WERI-Rb-1 (cell line): ENCODE measurements around the gene SLC22A2.

Source experiments
- DNase-seq: peaks from one replicate; pipeline ENCODE4 v3.0.0-alpha.2; 2020
- H3K27ac ChIP-seq: fragments of 250-450 bp; sonication (Bioruptor Pico); 2 replicates; pipeline ENCODE4 v1.5.1; 2020; ENCODE audit warnings: mild to moderate bottlenecking, moderate library complexity
- H3K27me3 ChIP-seq: fragments of 250-450 bp; sonication (Bioruptor Pico); 2 replicates; pipeline ENCODE4 v1.5.1; 2021; ENCODE audit warnings: mild to moderate bottlenecking, low read depth, moderate library complexity; ENCODE audit not compliant: insufficient read depth, severe bottlenecking
- H3K36me3 ChIP-seq: fragments of 250-450 bp; sonication (Bioruptor Pico); 2 replicates; pipeline ENCODE4 v1.5.1; 2020; ENCODE audit warnings: mild to moderate bottlenecking, moderate library complexity
- H3K4me3 ChIP-seq: 2 replicates; pipeline ENCODE4 v1.5.1; 2011; ENCODE audit warnings: low read depth, mild to moderate bottlenecking, control low read depth, low read length
- H3K9me3 ChIP-seq: fragments of 250-450 bp; sonication (Bioruptor Pico); 2 replicates; pipeline ENCODE4 v1.5.1; 2021; ENCODE audit warnings: mild to moderate bottlenecking, moderate library complexity; ENCODE audit not compliant: severe bottlenecking
- TF ChIP-seq, protein P1 (sequence below): IDR thresholded peaks from 2 replicates; pipeline ENCODE4 v1.5.1; 2011; ENCODE audit warnings: low read depth, mild to moderate bottlenecking, control low read depth, inconsistent platforms, low read length

Gene SLC22A2

GRCh38 chr6:160252073-160252813 lies 6.4 kb downstream of the SLC22A2 start:
- TF ChIP-seq, protein P1, sequence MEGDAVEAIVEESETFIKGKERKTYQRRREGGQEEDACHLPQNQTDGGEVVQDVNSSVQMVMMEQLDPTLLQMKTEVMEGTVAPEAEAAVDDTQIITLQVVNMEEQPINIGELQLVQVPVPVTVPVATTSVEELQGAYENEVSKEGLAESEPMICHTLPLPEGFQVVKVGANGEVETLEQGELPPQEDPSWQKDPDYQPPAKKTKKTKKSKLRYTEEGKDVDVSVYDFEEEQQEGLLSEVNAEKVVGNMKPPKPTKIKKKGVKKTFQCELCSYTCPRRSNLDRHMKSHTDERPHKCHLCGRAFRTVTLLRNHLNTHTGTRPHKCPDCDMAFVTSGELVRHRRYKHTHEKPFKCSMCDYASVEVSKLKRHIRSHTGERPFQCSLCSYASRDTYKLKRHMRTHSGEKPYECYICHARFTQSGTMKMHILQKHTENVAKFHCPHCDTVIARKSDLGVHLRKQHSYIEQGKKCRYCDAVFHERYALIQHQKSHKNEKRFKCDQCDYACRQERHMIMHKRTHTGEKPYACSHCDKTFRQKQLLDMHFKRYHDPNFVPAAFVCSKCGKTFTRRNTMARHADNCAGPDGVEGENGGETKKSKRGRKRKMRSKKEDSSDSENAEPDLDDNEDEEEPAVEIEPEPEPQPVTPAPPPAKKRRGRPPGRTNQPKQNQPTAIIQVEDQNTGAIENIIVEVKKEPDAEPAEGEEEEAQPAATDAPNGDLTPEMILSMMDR = no peak
- DNase-seq = no peak
- H3K4me3 ChIP-seq = no peak overlapping the region
- peaks cover 67% of the 10 kb centered on the region for H3K27me3 ChIP-seq
- no peaks in the 10 kb centered on the region for H3K9me3 ChIP-seq
- H3K27ac ChIP-seq = no peak overlapping the region
- no peaks in the 10 kb centered on the region for H3K36me3 ChIP-seq

DNA sequence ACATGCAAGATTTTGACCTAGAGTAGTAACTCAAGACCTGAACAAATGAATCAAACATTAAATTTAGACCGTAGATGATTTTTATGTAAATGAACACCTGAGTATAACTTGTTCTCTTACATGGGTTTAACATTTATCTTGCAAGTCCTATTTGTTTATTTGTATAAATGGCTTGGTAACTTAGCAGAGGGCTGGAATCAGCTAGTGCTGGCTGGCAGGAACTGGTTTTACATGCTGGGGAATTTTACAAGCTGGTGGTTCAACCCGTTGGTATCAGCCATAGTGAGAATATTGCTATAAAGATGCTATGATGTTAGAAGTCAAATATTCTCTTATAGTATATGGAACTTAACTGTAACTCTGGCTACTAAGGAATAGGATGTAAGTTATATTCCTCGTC lies 8.9 kb downstream of the SLC22A2 start:
- Histone ChIP-seq H3K9me3 (no peaks in the 10 kb centered on the region), H3K36me3 (no peaks in the 10 kb centered on the region), H3K27me3 (peaks cover 62% of the 10 kb centered on the region), H3K4me3 (no peak overlapping the region), H3K27ac (no peak overlapping the region)
- DNase-seq = no peak
- TF ChIP-seq, protein P1 = no peak

GRCh38 chr6:160248538-160248937 lies 10.1 kb downstream of the SLC22A2 start:
- DNase-seq = no peak
- TF ChIP-seq, protein P1 = no peak
- H3K4me3 ChIP-seq = no peak overlapping the region

DNA sequence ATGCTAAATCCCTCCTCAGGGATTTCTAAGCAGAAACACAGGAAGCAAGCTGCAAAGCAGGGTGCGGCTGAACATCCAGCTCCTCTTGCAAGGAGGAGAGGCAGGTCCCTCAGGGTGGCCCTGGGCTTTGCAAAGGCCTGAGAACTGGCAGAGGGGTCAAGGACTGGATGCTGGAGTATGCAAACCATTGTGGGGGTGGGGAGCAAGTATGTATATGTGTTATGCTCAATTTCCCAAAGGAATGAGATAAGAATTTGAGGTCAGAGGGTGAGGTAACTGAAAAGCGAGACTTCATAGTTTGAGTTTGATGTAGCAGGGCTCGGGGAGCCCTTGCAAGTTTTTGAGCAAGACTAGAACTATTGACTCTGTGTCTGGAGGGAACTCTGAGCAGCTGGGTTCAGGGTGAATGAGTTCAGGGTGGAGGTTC lies 11.2 kb downstream of the SLC22A2 start:
- no peak for DNase-seq
- no peak overlapping the region for H3K4me3 ChIP-seq
- peaks cover 59% of the 10 kb centered on the region for H3K27me3 ChIP-seq
- H3K36me3 ChIP-seq = no peaks in the 10 kb centered on the region
- TF ChIP-seq, protein P1 = no peak
- H3K27ac ChIP-seq = no peak overlapping the region
- H3K9me3 ChIP-seq = no peaks in the 10 kb centered on the region

More at GRCh38 chr6:160248538-160248937, 10.1 kb downstream of the SLC22A2 start:
- no peaks in the 10 kb centered on the region for H3K9me3 ChIP-seq
- no peak overlapping the region for H3K27ac ChIP-seq
- H3K27me3 ChIP-seq = peaks cover 64% of the 10 kb centered on the region
- no peaks in the 10 kb centered on the region for H3K36me3 ChIP-seq

GRCh38 chr6:160240691-160241084 lies 17.9 kb downstream of the SLC22A2 start:
- TF ChIP-seq, protein P1 = no peak
- Histone ChIP-seq H3K9me3 (no peaks in the 10 kb centered on the region), H3K4me3 (no peak overlapping the region), H3K27me3 (peaks cover 51% of the 10 kb centered on the region), H3K27ac (no peak overlapping the region), H3K36me3 (no peaks in the 10 kb centered on the region)
- no peak for DNase-seq
